WTC11 (cell line): Measurements from ENCODE around the gene WBP1L. TPM values are rescaled to one million over a fixed set of nuclear protein-coding genes. Genes with fewer than 3 reads are reported as not detected.

Experiments
- ATAC-seq: fragments of 200-7000 bp; cut with Tn5 transposase; 2 replicates; pipeline ENCODE4 v1.10.0; 2021; ENCODE audit warnings: mild to moderate bottlenecking, moderate library complexity
- CTCF ChIA-PET: fragments of 300-600 bp; sonication (Branson Sonifier 250); formaldehyde crosslinking; loops from one replicate; lab custom pipeline; 2021; ENCODE audit warnings: antibody characterized with exemption; lab: Charles Lee
- POLR2A ChIA-PET: fragments of 350-600 bp; sonication (Branson Sonifier 250); formaldehyde crosslinking; loops from one replicate; lab custom pipeline; 2021; ENCODE audit warnings: antibody characterized with exemption; lab: Charles Lee
- DNase-seq: peaks from one replicate; pipeline ENCODE4 v3.0.0; 2021; ENCODE audit warnings: low spot score
- H3K27ac Mint-ChIP-seq: 2 replicates; pipeline ENCODE4 v1.8.0; 2021; ENCODE audit warnings: mixed read lengths
- H3K27me3 Mint-ChIP-seq: 2 replicates; pipeline ENCODE4 v1.8.0; 2021; ENCODE audit warnings: low read depth, mild to moderate bottlenecking, moderate library complexity, mixed read lengths
- H3K36me3 Mint-ChIP-seq: 2 replicates; pipeline ENCODE4 v1.8.0; 2021; ENCODE audit warnings: mixed read lengths
- H3K4me1 Mint-ChIP-seq: 2 replicates; pipeline ENCODE4 v1.8.0; 2022; ENCODE audit warnings: mixed read lengths
- H3K4me3 Mint-ChIP-seq: 2 replicates; pipeline ENCODE4 v1.8.0; 2021; ENCODE audit warnings: mild to moderate bottlenecking, moderate library complexity, mixed read lengths
- H3K9me3 Mint-ChIP-seq: 2 replicates; pipeline ENCODE4 v1.8.0; 2021; ENCODE audit warnings: mixed read lengths
- AR ChIP-seq: fragments of 250-450 bp; sonication (Bioruptor Pico); IDR thresholded peaks from 2 replicates; pipeline ENCODE4 v1.9.0; 2021; ENCODE audit warnings: mild to moderate bottlenecking
- ATF3 ChIP-seq: sonication (generic); formaldehyde crosslinking; conservative IDR thresholded peaks from 2 replicates; pipeline ENCODE4 v1.8.1; 2022; ENCODE audit warnings: mild to moderate bottlenecking, missing genetic modification reagents
- ESRRA ChIP-seq: sonication (generic); formaldehyde crosslinking; IDR thresholded peaks from 2 replicates; pipeline ENCODE4 v1.8.1; 2022; ENCODE audit warnings: mild to moderate bottlenecking, missing genetic modification reagents, borderline replicate concordance
- FOXJ3 ChIP-seq: sonication (generic); formaldehyde crosslinking; IDR thresholded peaks from 2 replicates; pipeline ENCODE4 v1.9.0; 2021; ENCODE audit warnings: missing genetic modification reagents, mild to moderate bottlenecking, borderline replicate concordance
- FOXK1 ChIP-seq: sonication (generic); formaldehyde crosslinking; IDR thresholded peaks from 2 replicates; pipeline ENCODE4 v1.8.0; 2022; ENCODE audit warnings: mild to moderate bottlenecking, moderate library complexity, missing genetic modification reagents
- FOXP1 ChIP-seq: sonication (generic); formaldehyde crosslinking; IDR thresholded peaks from 2 replicates; pipeline ENCODE4 v1.8.0; 2022; ENCODE audit warnings: missing genetic modification reagents, mild to moderate bottlenecking, moderate library complexity, borderline replicate concordance
- GRHL2 ChIP-seq: fragments of 250-450 bp; sonication (Bioruptor Pico); IDR thresholded peaks from 2 replicates; pipeline ENCODE4 v1.8.0; 2022; ENCODE audit warnings: mild to moderate bottlenecking, moderate library complexity; ENCODE audit not compliant: insufficient replicate concordance, severe bottlenecking
- GTF2I ChIP-seq: fragments of 250-450 bp; sonication (Bioruptor Pico); conservative IDR thresholded peaks from 2 replicates; pipeline ENCODE4 v1.4.0; 2021; ENCODE audit warnings: mild to moderate bottlenecking
- HMGXB4 ChIP-seq: sonication (generic); formaldehyde crosslinking; IDR thresholded peaks from 2 replicates; pipeline ENCODE4 v1.8.1; 2023; ENCODE audit warnings: mild to moderate bottlenecking, moderate library complexity, missing genetic modification reagents
- JAZF1 ChIP-seq: fragments of 250-450 bp; sonication (Bioruptor Pico); IDR thresholded peaks from 2 replicates; pipeline ENCODE4 v1.9.0; 2021; ENCODE audit warnings: moderate library complexity, mild to moderate bottlenecking, inconsistent platforms
- JUN ChIP-seq: sonication (generic); formaldehyde crosslinking; IDR thresholded peaks from 2 replicates; pipeline ENCODE4 v1.8.0; 2023; ENCODE audit warnings: mild to moderate bottlenecking, missing genetic modification reagents
- KAT7 ChIP-seq: sonication (generic); formaldehyde crosslinking; IDR thresholded peaks from 2 replicates; pipeline ENCODE4 v1.8.1; 2023; ENCODE audit warnings: missing genetic modification reagents, mild to moderate bottlenecking, borderline replicate concordance
- MXD4 ChIP-seq: fragments of 250-450 bp; sonication (Bioruptor Pico); IDR thresholded peaks from 2 replicates; pipeline ENCODE4 v1.8.0; 2021; ENCODE audit warnings: mild to moderate bottlenecking, moderate library complexity, borderline replicate concordance
- NFATC4 ChIP-seq: fragments of 250-450 bp; sonication (Bioruptor Pico); IDR thresholded peaks from 2 replicates; pipeline ENCODE4 v1.9.0; 2021; ENCODE audit warnings: mild to moderate bottlenecking
- NFE2L1 ChIP-seq: sonication (generic); formaldehyde crosslinking; IDR thresholded peaks from 2 replicates; pipeline ENCODE4 v1.8.1; 2023; ENCODE audit warnings: missing genetic modification reagents
- NR3C1 ChIP-seq: sonication (generic); formaldehyde crosslinking; conservative IDR thresholded peaks from 2 replicates; pipeline ENCODE4 v1.8.1; 2023; ENCODE audit warnings: low read depth, mild to moderate bottlenecking, missing genetic modification reagents
- PRRX2 ChIP-seq: fragments of 250-450 bp; sonication (Bioruptor Pico); IDR thresholded peaks from 2 replicates; pipeline ENCODE4 v1.8.0; 2021; ENCODE audit warnings: mild to moderate bottlenecking
- RORB ChIP-seq: fragments of 250-450 bp; sonication (Bioruptor Pico); IDR thresholded peaks from 2 replicates; pipeline ENCODE4 v1.9.0; 2021; ENCODE audit warnings: mild to moderate bottlenecking
- SMAD3 ChIP-seq: sonication (generic); formaldehyde crosslinking; IDR thresholded peaks from 2 replicates; pipeline ENCODE4 v1.8.0; 2022; ENCODE audit warnings: missing genetic modification reagents, mild to moderate bottlenecking, borderline replicate concordance
- SOX15 ChIP-seq: fragments of 250-450 bp; sonication (Bioruptor Pico); IDR thresholded peaks from 2 replicates; pipeline ENCODE4 v1.9.0; 2021; ENCODE audit warnings: mild to moderate bottlenecking
- ZNF219 ChIP-seq: sonication (generic); formaldehyde crosslinking; IDR thresholded peaks from 2 replicates; pipeline ENCODE4 v1.8.0; 2023; ENCODE audit warnings: missing genetic modification reagents, mild to moderate bottlenecking, borderline replicate concordance
- ZNF416 ChIP-seq: fragments of 250-450 bp; sonication (Bioruptor Pico); IDR thresholded peaks from 2 replicates; pipeline ENCODE4 v1.9.0; 2021; ENCODE audit warnings: mild to moderate bottlenecking, inconsistent platforms
- ZNF425 ChIP-seq: fragments of 250-450 bp; sonication (Bioruptor Pico); conservative IDR thresholded peaks from 2 replicates; pipeline ENCODE4 v1.9.0; 2021; ENCODE audit warnings: mild to moderate bottlenecking
- ZNF512 ChIP-seq: sonication (generic); formaldehyde crosslinking; IDR thresholded peaks from 2 replicates; pipeline ENCODE4 v1.8.1; 2022; ENCODE audit warnings: missing genetic modification reagents, borderline replicate concordance
- total RNA-seq: library from RNA; stranded (reverse); gene quantifications from 3 replicates; pipeline ENCODE4 v1.2.3, GENCODE V29; 2021

WBP1L gene
- total RNA-seq, 1 experiment from 2014 or later = 26.8 TPM

GRCh38 chr10:102775201-102775934 is 31.6 kb downstream of the WBP1L start:
- peak overlapping the region; percentile 81 for H3K27ac Mint-ChIP-seq
- DNase-seq = no peak
- POLR2A ChIA-PET = interaction anchor here (0.6 to 0.7 kb wide), 4 partner anchors 55 to 1681 kb away, joined by 3 to 10 read pairs (median 4); no protein-coding TSS in a partner anchor
- TF ChIP-seq NFE2L1 (CRISPR knock-in tag) (no peak), MXD4 (CRISPR knock-in tag) (no peak), SOX15 (CRISPR knock-in tag) (no peak), KAT7 (no peak), GTF2I (CRISPR knock-in tag) (no peak), GRHL2 (CRISPR knock-in tag) (no peak), ZNF512 (no peak), ATF3 (no peak), AR (no peak)
- peaks cover 57% of the 10 kb centered on the region for H3K4me1 Mint-ChIP-seq
- H3K27me3 Mint-ChIP-seq = no peaks in the 10 kb centered on the region
- H3K4me3 Mint-ChIP-seq = no peak overlapping the region
- no peaks in the 10 kb centered on the region for H3K9me3 Mint-ChIP-seq
- ATAC-seq = no peak
- H3K36me3 Mint-ChIP-seq = no peaks in the 10 kb centered on the region
- CTCF ChIA-PET = interaction anchor here (0.5 to 1.3 kb wide), 6 partner anchors 13 to 469 kb away, joined by 3 to 5 read pairs (median 4); no protein-coding TSS in a partner anchor

- Mint-ChIP-seq H3K27me3 (no peaks in the 10 kb centered on the region), H3K9me3 (no peaks in the 10 kb centered on the region), H3K4me1 (peaks cover 65% of the 10 kb centered on the region), H3K36me3 (no peaks in the 10 kb centered on the region), H3K27ac (peak overlapping the region; percentile 32), H3K4me3 (peak overlapping the region; percentile 41; the same call in 1 of the 2 replicates)
- ChIA-PET POLR2A (interaction anchor here (1.2 to 1.4 kb wide), 2 partner anchors 33 to 62 kb away, joined by 4 to 5 read pairs; partner anchors contain the start of genes ARL3, SFXN2 and WBP1L), CTCF (interaction anchor here (0.9 to 1.3 kb wide), 6 partner anchors 13 to 469 kb away, joined by 3 to 5 read pairs (median 4); partner anchors contain the start of genes ARL3 and SFXN2)
- DNase-seq (no peak), ATAC-seq (peak; percentile 13; the same call in 1 of the 2 replicates)
- TF ChIP-seq PRRX2 (no peak), NFE2L1 (CRISPR knock-in tag) (no peak), ZNF416 (CRISPR knock-in tag) (no peak), NFATC4 (CRISPR knock-in tag) (no peak), HMGXB4 (no peak), FOXJ3 (no peak), RORB (CRISPR knock-in tag) (no peak), JAZF1 (CRISPR knock-in tag) (no peak), ESRRA (CRISPR knock-in tag) (no peak), SMAD3 (CRISPR knock-in tag) (no peak), FOXP1 (CRISPR knock-in tag) (no peak), JUN (no peak), ZNF425 (CRISPR knock-in tag) (no peak), FOXK1 (no peak), NR3C1 (CRISPR knock-in tag) (no peak), ZNF219 (CRISPR knock-in tag) (no peak)
These were observed 32.4 kb downstream of the WBP1L start for GRCh38 chr10:102775935-102776669.
